RCC 7860 (cell line): ENCODE results near the gene SLC20A1.
A peak's percentile ranks its signal among the peaks of the same experiment; 100 is the strongest.
"Not testable (repeated sequence)": the region's sequence is repeated elsewhere in the genome, so short reads cannot be mapped to it uniquely, and the experiment has no call there.

Experiments used
- DNase-seq: peaks from one replicate; pipeline ENCODE4 v3.0.0-alpha.2; 2015; ENCODE audit warnings: low spot score
- FAIRE-seq: peaks from 2 replicates; lab custom pipeline; 2012; peaks lifted over from hg19 to GRCh38; lab: Jason Lieb, UNC

SLC20A1 gene, protein sequence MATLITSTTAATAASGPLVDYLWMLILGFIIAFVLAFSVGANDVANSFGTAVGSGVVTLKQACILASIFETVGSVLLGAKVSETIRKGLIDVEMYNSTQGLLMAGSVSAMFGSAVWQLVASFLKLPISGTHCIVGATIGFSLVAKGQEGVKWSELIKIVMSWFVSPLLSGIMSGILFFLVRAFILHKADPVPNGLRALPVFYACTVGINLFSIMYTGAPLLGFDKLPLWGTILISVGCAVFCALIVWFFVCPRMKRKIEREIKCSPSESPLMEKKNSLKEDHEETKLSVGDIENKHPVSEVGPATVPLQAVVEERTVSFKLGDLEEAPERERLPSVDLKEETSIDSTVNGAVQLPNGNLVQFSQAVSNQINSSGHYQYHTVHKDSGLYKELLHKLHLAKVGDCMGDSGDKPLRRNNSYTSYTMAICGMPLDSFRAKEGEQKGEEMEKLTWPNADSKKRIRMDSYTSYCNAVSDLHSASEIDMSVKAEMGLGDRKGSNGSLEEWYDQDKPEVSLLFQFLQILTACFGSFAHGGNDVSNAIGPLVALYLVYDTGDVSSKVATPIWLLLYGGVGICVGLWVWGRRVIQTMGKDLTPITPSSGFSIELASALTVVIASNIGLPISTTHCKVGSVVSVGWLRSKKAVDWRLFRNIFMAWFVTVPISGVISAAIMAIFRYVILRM

DNA sequence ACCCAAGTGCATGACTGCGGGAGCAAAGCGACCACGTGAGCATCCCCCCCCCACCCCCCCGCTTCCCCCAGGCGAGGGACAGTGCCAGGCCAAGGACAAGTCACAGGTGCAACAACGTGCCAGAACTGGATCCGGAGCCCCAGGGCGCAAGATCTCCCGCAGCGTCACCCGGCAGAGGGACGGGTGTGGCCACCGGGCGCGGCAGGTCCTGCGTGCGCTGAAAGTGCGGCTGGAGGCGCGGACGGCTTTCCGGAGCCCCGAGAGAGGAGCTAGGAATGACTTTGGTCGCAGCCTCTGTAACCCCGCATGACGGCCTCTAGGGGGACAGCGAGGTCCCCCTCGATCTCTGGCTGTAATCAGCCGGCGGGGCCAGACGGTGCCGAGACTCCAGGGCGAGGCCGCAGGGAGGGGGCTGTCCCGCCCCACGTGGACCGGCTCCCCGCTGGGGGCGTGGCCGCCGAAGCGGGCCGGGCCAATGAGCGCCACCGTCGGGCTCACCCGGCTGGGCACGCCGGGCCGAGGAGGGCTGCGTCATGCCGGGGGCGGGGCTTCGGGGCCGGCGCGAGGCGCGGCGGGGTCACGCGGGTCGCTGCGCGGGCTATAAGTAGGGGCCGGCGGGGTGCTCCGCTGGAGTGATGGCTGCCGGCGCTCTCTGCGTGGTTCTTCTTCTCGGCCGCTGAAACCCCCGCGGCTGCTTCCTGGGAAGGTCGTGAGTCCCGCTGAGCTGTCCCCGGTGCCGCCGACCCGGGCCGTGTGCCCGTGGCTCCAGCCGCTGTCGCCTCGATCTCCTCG lies at the start of gene SLC20A1:
TSS of gene SLC20A1 (plus strand) at position 630 of the 792 bp plus-strand sequence. CDS start 890 bp downstream, outside the sequence.
- peak; percentile 89 for DNase-seq
- FAIRE-seq, result no peak

- FAIRE-seq (no peak), DNase-seq (no peak)
Observed at GRCh38 chr2:112597537-112598322, 48.0 kb upstream of the SLC20A1 start.

DNA sequence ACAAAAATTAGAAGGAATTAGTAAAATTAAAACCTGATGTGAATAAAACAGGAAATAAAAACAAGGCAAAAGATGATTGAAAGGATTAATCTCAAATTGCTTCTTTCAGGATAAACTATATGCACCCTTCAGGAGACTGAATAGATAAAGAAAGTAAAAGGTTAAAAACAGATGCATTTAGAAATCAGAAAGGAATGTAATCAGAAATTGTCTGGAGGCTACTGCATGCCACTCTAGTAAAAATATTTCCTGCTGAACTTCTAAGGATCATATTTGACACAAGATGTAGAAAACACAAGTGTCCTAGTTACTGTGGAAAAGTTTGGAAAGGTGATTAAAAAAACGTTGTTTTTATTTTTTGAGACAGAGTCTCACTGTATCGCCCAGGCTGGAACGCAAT lies 45.1 kb upstream of the SLC20A1 start:
- DNase-seq, result no peak
- FAIRE-seq, result no peak

- FAIRE-seq (no peak), DNase-seq (no peak)
Observed at GRCh38 chr2:112601754-112602153, 44.0 kb upstream of the SLC20A1 start.

GRCh38 chr2:112602917-112603316 lies 42.8 kb upstream of the SLC20A1 start:
- FAIRE-seq (no peak), DNase-seq (no peak)

GRCh38 chr2:112603731-112604130 lies 42.0 kb upstream of the SLC20A1 start:
- FAIRE-seq (no peak), DNase-seq (no peak)

- FAIRE-seq (no peak), DNase-seq (no peak)
Observed at GRCh38 chr2:112604952-112605351, 40.8 kb upstream of the SLC20A1 start.

GRCh38 chr2:112605926-112606325 lies 39.8 kb upstream of the SLC20A1 start:
- FAIRE-seq, result no peak

DNA sequence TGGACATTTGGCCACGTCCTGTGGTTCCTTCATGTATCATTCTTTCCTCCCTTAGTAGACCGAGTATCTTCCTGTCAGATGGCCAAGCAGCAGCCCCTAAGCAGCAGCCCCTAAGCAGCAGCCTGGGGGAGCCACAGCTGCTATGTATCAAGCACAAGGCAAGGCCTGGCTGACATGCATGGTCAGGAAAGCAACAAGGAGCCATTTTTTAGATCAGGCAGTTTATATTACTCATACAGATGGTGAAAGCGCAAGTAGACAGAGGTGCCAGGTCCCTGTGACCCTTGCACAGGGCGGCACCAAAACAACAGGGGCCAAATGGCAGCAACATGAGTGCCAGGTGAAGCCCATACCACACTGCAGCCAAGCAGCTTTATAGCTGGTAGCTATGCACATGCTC lies 39.2 kb upstream of the SLC20A1 start:
- DNase-seq (no peak), FAIRE-seq (no peak)

More at GRCh38 chr2:112605926-112606325, 39.8 kb upstream of the SLC20A1 start:
- no peak for DNase-seq

GRCh38 chr2:112607680-112608438 lies 37.9 kb upstream of the SLC20A1 start:
- no peak for FAIRE-seq
- DNase-seq, result no peak

DNA sequence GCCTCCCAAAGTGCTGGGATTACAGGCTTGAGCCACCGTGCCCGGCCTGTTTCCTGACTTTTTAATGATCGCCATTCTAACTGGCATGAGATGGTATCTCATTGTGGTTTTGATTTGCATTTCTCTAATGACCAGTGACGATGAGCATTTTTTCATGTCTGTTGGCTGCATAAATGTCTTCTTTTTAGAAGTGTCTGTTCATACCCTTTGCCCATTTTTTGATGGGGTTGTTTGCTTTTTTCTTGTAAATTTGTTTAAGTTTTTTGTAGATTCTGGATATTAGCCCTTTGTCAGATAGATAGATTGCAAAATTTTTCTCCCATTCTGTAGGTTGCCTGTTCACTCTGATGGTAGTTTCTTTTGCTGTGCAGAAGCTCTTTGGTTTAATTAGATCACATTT lies 36.4 kb upstream of the SLC20A1 start:
- FAIRE-seq, DNase-seq: not testable (repeated sequence)

DNA sequence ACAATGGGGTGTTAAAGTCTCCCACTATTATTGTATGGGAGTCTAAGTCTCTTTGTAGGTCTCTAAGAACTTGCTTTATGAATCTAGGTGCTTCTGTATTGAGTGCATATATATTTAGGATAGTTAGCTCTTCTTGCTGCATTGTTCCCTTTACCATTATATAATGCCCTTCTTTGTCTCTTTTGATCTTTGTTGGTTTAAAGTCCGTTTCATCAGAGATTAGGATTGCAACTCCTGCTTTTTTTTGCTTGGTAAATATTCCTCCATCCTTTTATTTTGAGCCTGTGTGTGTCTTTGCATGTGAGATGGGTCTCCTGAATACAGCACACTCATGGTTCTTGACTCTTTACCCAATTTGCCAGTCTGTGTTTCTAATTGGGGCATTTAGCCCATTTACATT lies 33.5 kb upstream of the SLC20A1 start:
- DNase-seq, FAIRE-seq: not testable (repeated sequence)

DNA sequence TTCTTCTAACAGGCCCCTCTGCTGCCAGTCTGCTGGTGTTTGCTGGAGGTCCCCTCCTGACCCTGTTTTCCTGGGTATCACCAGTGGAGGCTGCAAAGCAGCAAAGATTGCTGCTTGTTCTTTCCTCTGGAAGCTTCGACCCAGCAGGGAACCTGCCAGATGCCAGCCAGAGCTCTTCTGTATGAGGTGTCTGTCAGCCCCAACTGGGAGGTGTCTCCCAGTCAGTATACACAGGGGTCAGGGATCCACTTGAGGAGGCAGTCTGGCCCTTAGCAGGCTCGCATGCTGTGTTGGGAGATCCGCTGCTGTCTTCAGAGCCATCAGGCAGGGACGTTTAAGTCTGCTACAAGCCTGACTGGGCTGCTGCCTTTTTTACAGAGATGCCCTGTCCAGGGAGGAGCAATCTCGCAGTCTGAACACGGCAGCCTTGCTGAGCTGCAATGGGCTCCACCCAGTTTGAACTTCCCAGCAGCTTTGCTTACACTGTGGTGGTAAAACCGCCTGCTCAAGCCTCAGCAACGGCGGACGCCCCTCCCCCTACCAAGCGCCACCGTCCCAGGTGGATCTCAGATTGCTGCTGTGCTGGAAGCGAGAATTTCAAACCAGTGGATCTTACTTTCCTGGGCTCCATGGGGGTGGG lies 31.4 kb upstream of the SLC20A1 start:
- FAIRE-seq (no peak), DNase-seq (no peak)

GRCh38 chr2:112615051-112615450 lies 30.7 kb upstream of the SLC20A1 start:
- no peak for FAIRE-seq
- DNase-seq, result no peak

GRCh38 chr2:112615798-112616197 lies 29.9 kb upstream of the SLC20A1 start:
- not testable (repeated sequence) for DNase-seq, FAIRE-seq

DNA sequence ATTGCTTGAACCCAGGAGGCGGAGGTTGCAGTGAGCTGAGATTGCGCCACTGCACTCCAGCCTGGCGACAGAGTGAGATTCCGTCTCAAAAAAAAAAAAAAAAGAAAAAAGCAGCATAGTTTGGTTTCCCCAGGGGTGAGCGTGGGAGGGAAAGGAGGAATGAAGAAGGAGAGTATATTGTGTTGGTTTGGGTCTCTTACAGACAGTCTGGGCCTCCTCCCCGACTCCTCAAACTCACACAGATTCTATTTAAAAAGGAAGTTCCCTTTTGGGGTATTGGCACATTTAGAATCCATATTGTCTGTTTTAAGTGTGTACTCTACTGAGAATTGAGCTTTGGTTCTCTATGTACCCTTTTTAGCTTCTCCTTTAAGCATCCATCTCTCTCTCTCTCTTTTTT lies 27.4 kb upstream of the SLC20A1 start:
- DNase-seq (no peak), FAIRE-seq (no peak)

- DNase-seq, result peak; percentile 35
- FAIRE-seq, result peak; percentile 53
Observed at GRCh38 chr2:112621790-112622527, 23.8 kb upstream of the SLC20A1 start.

DNA sequence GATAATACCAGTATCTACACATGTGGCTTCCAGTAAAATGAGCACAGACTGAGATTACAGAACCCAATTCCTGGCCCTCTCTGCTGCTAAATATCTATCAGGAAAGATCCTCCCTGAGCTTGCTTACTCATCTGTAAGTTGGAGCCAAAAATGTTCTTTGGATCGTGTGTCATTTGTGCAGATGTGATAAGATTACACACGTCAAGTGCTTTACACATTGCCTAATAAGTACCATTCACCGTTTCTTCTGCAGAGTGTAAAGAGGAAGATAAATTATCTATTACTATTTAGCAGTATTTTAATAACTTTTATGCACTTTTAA lies 23.2 kb upstream of the SLC20A1 start:
- DNase-seq (no peak), FAIRE-seq (no peak)
